Tongue (tissue), 2 donors: ENCODE results near the gene PDC. TPM values are rescaled to one million over a fixed set of nuclear protein-coding genes. Genes with fewer than 3 reads are reported as not detected.
"Not testable (repeated sequence)": the region's sequence is repeated elsewhere in the genome, so short reads cannot be mapped to it uniquely, and the experiment has no call there.

Source experiments
- DNase-seq: peaks from one replicate; pipeline ENCODE4 v3.0.0-alpha.2; 2015
- total RNA-seq: library from RNA; depleted of rRNA; stranded (reverse); fragments of >200 nt; gene quantifications from one replicate; pipeline ENCODE4 v1.2.3, GENCODE V29; 2014

The PDC gene
- total RNA-seq, 1 donor from 2014 or later = not detected

- DNase-seq = not testable (repeated sequence)
Measured at GRCh38 chr1:186465491-186465890, 4.6 kb upstream of the PDC start.

GRCh38 chr1:186463926-186464325 is 3.0 kb upstream of the PDC start:
- no peak for DNase-seq

GRCh38 chr1:186463511-186463910 is 2.6 kb upstream of the PDC start:
- no peak for DNase-seq

GRCh38 chr1:186459161-186459560 is 1.8 kb downstream of the PDC start:
- not testable (repeated sequence) for DNase-seq

GRCh38 chr1:186456729-186457255 is 4.1 kb downstream of the PDC start:
- no peak for DNase-seq

- no peak for DNase-seq
Measured at GRCh38 chr1:186454981-186455380, 5.9 kb downstream of the PDC start.

- DNase-seq = no peak
Measured at GRCh38 chr1:186446152-186446551, 14.8 kb downstream of the PDC start.

GRCh38 chr1:186443638-186444037 is 17.3 kb downstream of the PDC start:
- DNase-seq = no peak

GRCh38 chr1:186442651-186443375 is 18.1 kb downstream of the PDC start:
- DNase-seq = no peak

GRCh38 chr1:186440584-186440983 is 20.3 kb downstream of the PDC start:
- DNase-seq = peak; percentile 36

GRCh38 chr1:186438567-186438966 is 22.3 kb downstream of the PDC start:
- no peak for DNase-seq

- no peak for DNase-seq
Measured at GRCh38 chr1:186435336-186435735, 25.6 kb downstream of the PDC start.

- no peak for DNase-seq
Measured at GRCh38 chr1:186429017-186429416, 31.9 kb downstream of the PDC start.

GRCh38 chr1:186426118-186426517 is 34.8 kb downstream of the PDC start:
- no peak for DNase-seq

GRCh38 chr1:186424539-186424938 is 36.4 kb downstream of the PDC start:
- peak; percentile 37 for DNase-seq

GRCh38 chr1:186421446-186421845 is 39.5 kb downstream of the PDC start:
- no peak for DNase-seq

- DNase-seq = peak; percentile 18
Measured at GRCh38 chr1:186420923-186421322, 40.0 kb downstream of the PDC start.

- DNase-seq = no peak
Measured at GRCh38 chr1:186420311-186420710, 40.6 kb downstream of the PDC start.

- no peak for DNase-seq
Measured at GRCh38 chr1:186418503-186418902, 42.4 kb downstream of the PDC start.

- DNase-seq = no peak
Measured at GRCh38 chr1:186413319-186413718, 47.6 kb downstream of the PDC start.

- DNase-seq = peak; percentile 29
Measured at GRCh38 chr1:186409091-186409490, 51.8 kb downstream of the PDC start.

- DNase-seq = peak; percentile 63
Measured at GRCh38 chr1:186404454-186405051, 56.4 kb downstream of the PDC start.

- no peak for DNase-seq
Measured at GRCh38 chr1:186403632-186404031, 57.3 kb downstream of the PDC start.

- not testable (repeated sequence) for DNase-seq
Measured at GRCh38 chr1:186401446-186401845, 59.5 kb downstream of the PDC start.
